Fibroblast of villous mesenchyme (primary cell): ENCODE measurements around the gene CDYL. TPM values are rescaled to one million over a fixed set of nuclear protein-coding genes. Genes with fewer than 3 reads are reported as not detected.

Experiments
- DNase-seq: peaks from one replicate; pipeline ENCODE4 v3.0.0-alpha.2; 2010; ENCODE audit warnings: low read depth
- H3K4me3 ChIP-seq: 2 replicates; pipeline ENCODE4 v1.5.1; 2011; ENCODE audit warnings: low read depth, mild to moderate bottlenecking, low read length
- CTCF ChIP-seq: IDR thresholded peaks from 2 replicates; pipeline ENCODE4 v1.5.1; 2012; ENCODE audit warnings: low read depth, mild to moderate bottlenecking, low read length; ENCODE audit not compliant: insufficient read depth
- total RNA-seq: library from RNA; depleted of rRNA; stranded (reverse); fragments of >200 nt; gene quantifications from 2 replicates; pipeline ENCODE4 v1.2.3, GENCODE V29; 2012

CDYL gene
- total RNA-seq, 1 donor, result 37.1 TPM

GRCh38 chr6:4935486-4935885 is 159.3 kb downstream of the CDYL start:
- no peak overlapping the region for H3K4me3 ChIP-seq
- DNase-seq, result no peak
- TF ChIP-seq CTCF, result no peak

GRCh38 chr6:4935975-4936680 is 159.9 kb downstream of the CDYL start:
- H3K4me3 ChIP-seq, result no peak overlapping the region
- DNase-seq, result no peak
- no peak for TF ChIP-seq CTCF

- peak; percentile 83 for DNase-seq
- TF ChIP-seq CTCF, result peak; percentile 64
- no peak overlapping the region for H3K4me3 ChIP-seq
Measured at GRCh38 chr6:4936681-4937041, 160.5 kb downstream of the CDYL start.

- TF ChIP-seq CTCF, result no peak
- no peak overlapping the region for H3K4me3 ChIP-seq
- no peak for DNase-seq
Measured at GRCh38 chr6:4937414-4937813, 161.2 kb downstream of the CDYL start.

- no peak for DNase-seq
- no peak for TF ChIP-seq CTCF
- no peak overlapping the region for H3K4me3 ChIP-seq
Measured at GRCh38 chr6:4939241-4939640, 163.0 kb downstream of the CDYL start.

GRCh38 chr6:4940416-4940815 is 164.2 kb downstream of the CDYL start:
- H3K4me3 ChIP-seq, result no peak overlapping the region
- TF ChIP-seq CTCF, result no peak
- no peak for DNase-seq
